Measurements from ENCODE around the gene KBTBD12. TPM values are rescaled to one million over a fixed set of nuclear protein-coding genes. Genes with fewer than 3 reads are reported as not detected.

Gene KBTBD12
- total and polyA plus RNA-seq, 2 of the 13 experiments (the other 11 are each of a cell fraction or from before 2014, with no cell fraction given) = not detected

- Histone ChIP-seq H3K27me3 (ENCODE audit: control insufficient read depth in 1 of 2, insufficient read depth in 2 of 2, low read length in 2 of 2) (no peaks in the 10 kb centered on the region; a peak in 1 of 5 replicates), H3K9me3 (ENCODE audit: low read length) (no peaks in the 10 kb centered on the region), H4K20me1 (ENCODE audit: insufficient read depth, low read length) (no peaks in the 10 kb centered on the region), H3K4me3 (replicated peaks in 1 of 3; ENCODE audit: insufficient read depth in 1 of 3, low read depth in 2 of 3, low read length in 3 of 3) (no peak overlapping the region), H2AFZ (ENCODE audit: low read length) (no peak overlapping the region), H3K79me2 (ENCODE audit: insufficient read depth, low read length) (no peaks in the 10 kb centered on the region), H3K9ac (ENCODE audit: insufficient read depth, low read depth, low read length) (no peak overlapping the region), H3K4me1 (ENCODE audit: insufficient read depth, low read length) (peaks cover 16% of the 10 kb centered on the region), H3K4me2 (ENCODE audit: low read depth, low read length) (no peak overlapping the region), H3K27ac (ENCODE audit: extremely low read length, insufficient read depth, low read length) (no peak overlapping the region), H3K36me3 (replicated peaks in 1 of 2; ENCODE audit: control insufficient read depth in 1 of 2, insufficient read depth in 2 of 2, low read length in 2 of 2) (no peaks in the 10 kb centered on the region)
- 49% methylated on average over 2 of the region's 2 CpGs for WGBS (ENCODE audit: low lambda C conversion rate)
- no peak for DNase-seq (ENCODE audit: low spot score)
- no TSS peak for BruUV-seq (replicated peaks)
- CTCF ChIA-PET (ENCODE audit: low intra/inter-chr PET ratio, low total read pairs) = no interaction called here
- no peak for FAIRE-seq
- ATAC-seq = no peak
- in situ Hi-C loops (cut with HindIII; ENCODE audit: extremely low pct_ligation_motif_present, low pct_unique_long_range_greater_than_20kb) = no loop called here
- intact Hi-C loops (cut with micrococcal nuclease; ENCODE audit: unreplicated experiment) = no loop called here
- POLR2A ChIA-PET = no interaction called here
- TF ChIP-seq ZSCAN31 (CRISPR knock-in tag; IDR thresholded peaks at IDR 0.05; ENCODE audit: low read depth) = no peak
- TF ChIP-seq IKZF1 (IDR thresholded peaks at IDR 0.05) = no peak
- no peak for TF ChIP-seq ZNF18 (CRISPR knock-in tag; IDR thresholded peaks at IDR 0.05; ENCODE audit: insufficient replicate concordance)
Observed at GRCh38 chr3:127978636-127979035, 63.6 kb downstream of the KBTBD12 start.

- ATAC-seq = no peak
- FAIRE-seq = no peak
- Histone ChIP-seq H3K4me3 (replicated peaks in 1 of 3; ENCODE audit: insufficient read depth in 1 of 3, low read depth in 2 of 3, low read length in 3 of 3) (no peak overlapping the region), H3K27me3 (ENCODE audit: control insufficient read depth in 1 of 2, insufficient read depth in 2 of 2, low read length in 2 of 2) (peaks cover 0 to 1% of the 10 kb centered on the region in 2 experiments; a peak in 2 of 5 replicates), H3K9me3 (ENCODE audit: low read length) (no peaks in the 10 kb centered on the region), H2AFZ (ENCODE audit: low read length) (no peak overlapping the region), H3K4me1 (ENCODE audit: insufficient read depth, low read length) (peaks cover 16% of the 10 kb centered on the region), H3K4me2 (ENCODE audit: low read depth, low read length) (no peak overlapping the region), H3K79me2 (ENCODE audit: insufficient read depth, low read length) (no peaks in the 10 kb centered on the region), H3K27ac (ENCODE audit: extremely low read length, insufficient read depth, low read length) (no peak overlapping the region), H3K9ac (ENCODE audit: insufficient read depth, low read depth, low read length) (no peak overlapping the region), H4K20me1 (ENCODE audit: insufficient read depth, low read length) (no peaks in the 10 kb centered on the region), H3K36me3 (replicated peaks in 1 of 2; ENCODE audit: control insufficient read depth in 1 of 2, insufficient read depth in 2 of 2, low read length in 2 of 2) (no peaks in the 10 kb centered on the region)
- CTCF ChIA-PET (ENCODE audit: low intra/inter-chr PET ratio, low total read pairs) = no interaction called here
- POLR2A ChIA-PET = no interaction called here
- TF ChIP-seq HDAC1 (CRISPR knock-in tag; IDR thresholded peaks at IDR 0.05) (no peak), ZNF83 (CRISPR knock-in tag; IDR thresholded peaks at IDR 0.05; ENCODE audit: borderline replicate concordance) (no peak), TAF15 (IDR thresholded peaks at IDR 0.05; ENCODE audit: low read depth, low read length, poor library complexity, severe bottlenecking) (no peak), ZNF709 (CRISPR knock-in tag; IDR thresholded peaks at IDR 0.05) (no peak), ZNF292 (CRISPR knock-in tag; IDR thresholded peaks at IDR 0.05; ENCODE audit: borderline replicate concordance, low read depth) (no peak), DDIT3 (CRISPR knock-in tag; IDR thresholded peaks at IDR 0.05) (no peak), HOXD1 (CRISPR knock-in tag; IDR thresholded peaks at IDR 0.05) (no peak), CENPX (CRISPR knock-in tag; IDR thresholded peaks at IDR 0.05) (no peak), ZNF484 (CRISPR knock-in tag; IDR thresholded peaks at IDR 0.05; ENCODE audit: borderline replicate concordance, low read depth) (no peak), NCOA5 (CRISPR knock-in tag; IDR thresholded peaks at IDR 0.05) (no peak)
- no peak for DNase-seq (ENCODE audit: low spot score)
- in situ Hi-C loops (cut with HindIII; ENCODE audit: extremely low pct_ligation_motif_present, low pct_unique_long_range_greater_than_20kb) (no loop called here), intact Hi-C loops (cut with micrococcal nuclease; ENCODE audit: unreplicated experiment) (no loop called here)
- BruUV-seq (replicated peaks) = no TSS peak
Observed at GRCh38 chr3:127979473-127979872, 64.4 kb downstream of the KBTBD12 start.

Measured in HepG2 (cell line).